PC-3 (cell line): ENCODE data around the gene IL1R2. TPM values are rescaled to one million over a fixed set of nuclear protein-coding genes. Genes with fewer than 3 reads are reported as not detected.
A peak's percentile ranks its signal among the peaks of the same experiment; 100 is the strongest.

Experiments
- ATAC-seq: fragments of 200-7000 bp; cut with Tn5 transposase; 2 replicates; pipeline ENCODE4 v1.9.1; 2020; ENCODE audit warnings: mild to moderate bottlenecking, moderate library complexity
- BruUV-seq: library from RNA; stranded (reverse); fragments of 400-500 nt; replicated peaks from 2 replicates; lab custom pipeline; 2021; lab: Mats Ljungman, UMichigan
- CTCF ChIA-PET: fragments of 300-600 bp; sonication (Branson Sonifier 250); formaldehyde crosslinking; loops from one replicate; lab custom pipeline; 2022; ENCODE audit warnings: antibody characterized with exemption; lab: Charles Lee
- POLR2A ChIA-PET: fragments of 300-600 bp; sonication (Branson Sonifier 250); formaldehyde crosslinking; loops from one replicate; lab custom pipeline; 2022; ENCODE audit warnings: antibody characterized with exemption; ENCODE audit not compliant: unreplicated experiment; lab: Charles Lee
- DNase-seq: peaks from one replicate; pipeline ENCODE4 v3.0.0-alpha.2; 2015
- H2AFZ ChIP-seq: fragments of 300-600 bp; sonication (generic); 2 replicates; pipeline ENCODE4 v1.6.0; 2016; ENCODE audit warnings: antibody characterized with exemption, low read length
- H3F3A ChIP-seq: fragments of 300-600 bp; sonication (generic); one replicate; pipeline ENCODE4 v1.6.0; 2017; ENCODE audit warnings: antibody characterized with exemption, low read length, control low read depth, mild to moderate bottlenecking; ENCODE audit not compliant: unreplicated experiment
- H3K27ac ChIP-seq: fragments of 300-600 bp; sonication (generic); 2 replicates; pipeline ENCODE4 v1.5.1; 2016; ENCODE audit warnings: mild to moderate bottlenecking, low read length
- H3K27me3 ChIP-seq: fragments of 300-600 bp; sonication (generic); 2 replicates; pipeline ENCODE4 v1.6.1; 2016; ENCODE audit warnings: low read length, mixed read lengths
- H3K36me3 ChIP-seq: fragments of 300-600 bp; sonication (generic); 2 replicates; pipeline ENCODE4 v1.6.1; 2016; ENCODE audit warnings: low read depth, mixed run types, low read length, mixed read lengths
- H3K4me1 ChIP-seq: fragments of 300-600 bp; sonication (generic); 2 replicates; pipeline ENCODE4 v1.5.1; 2016; ENCODE audit warnings: low read length; ENCODE audit not compliant: insufficient read depth
- H3K4me2 ChIP-seq: fragments of 300-600 bp; sonication (generic); 2 replicates; pipeline ENCODE4 v1.6.0; 2016; ENCODE audit warnings: low read length
- H3K4me3 ChIP-seq: fragments of 300-600 bp; sonication (generic); 2 replicates; pipeline ENCODE4 v1.5.1; 2016; ENCODE audit warnings: mild to moderate bottlenecking, low read length, mixed read lengths
- H3K79me2 ChIP-seq: fragments of 300-600 bp; sonication (generic); 2 replicates; pipeline ENCODE4 v1.6.1; 2017; ENCODE audit warnings: low read length, mixed read lengths
- H3K9ac ChIP-seq: fragments of 300-600 bp; sonication (generic); 2 replicates; pipeline ENCODE4 v1.6.0; 2016; ENCODE audit warnings: mild to moderate bottlenecking, low read length
- H3K9me2 ChIP-seq: fragments of 300-600 bp; sonication (generic); replicated peaks from 2 replicates; pipeline ENCODE4 v1.6.1; 2016; ENCODE audit warnings: mixed run types, low read length, mixed read lengths
- H3K9me3 ChIP-seq: fragments of 300-600 bp; sonication (generic); 2 replicates; pipeline ENCODE4 v1.6.1; 2016; ENCODE audit warnings: low read length, mixed read lengths
- H4K20me1 ChIP-seq: fragments of 300-600 bp; sonication (generic); 2 replicates; pipeline ENCODE4 v1.6.1; 2016; ENCODE audit warnings: low read length, mixed read lengths
- EZH2 ChIP-seq: fragments of 300-600 bp; sonication (generic); IDR thresholded peaks from one replicate; pipeline ENCODE4 v1.6.1; 2017; ENCODE audit warnings: antibody characterized with exemption, mild to moderate bottlenecking, low read length; ENCODE audit not compliant: unreplicated experiment
- EZH2phosphoT487 ChIP-seq: fragments of 300-600 bp; sonication (generic); IDR thresholded peaks from 2 replicates; pipeline ENCODE4 v1.6.1; 2018; ENCODE audit warnings: mild to moderate bottlenecking, antibody characterized with exemption, low read length, borderline replicate concordance
- intact Hi-C: fragments of 100-400 bp; cut with micrococcal nuclease; formaldehyde crosslinking; loops from 2 replicates; pipeline ENCODE4 v1.9.0; 2023
- total RNA-seq: library from RNA; depleted of rRNA; stranded (reverse); fragments of >200 nt; gene quantifications from 2 replicates; pipeline ENCODE4 v1.2.3, GENCODE V29; 2014
- TF ChIP-seq, protein P1 (sequence below): fragments of 300-600 bp; sonication (generic); conservative IDR thresholded peaks from 2 replicates; pipeline ENCODE4 v1.5.1; 2017; ENCODE audit warnings: antibody characterized with exemption, low read depth, mild to moderate bottlenecking, low read length

IL1R2 gene
- total RNA-seq, 1 experiment from 2014 or later, result 6.0 TPM

DNA sequence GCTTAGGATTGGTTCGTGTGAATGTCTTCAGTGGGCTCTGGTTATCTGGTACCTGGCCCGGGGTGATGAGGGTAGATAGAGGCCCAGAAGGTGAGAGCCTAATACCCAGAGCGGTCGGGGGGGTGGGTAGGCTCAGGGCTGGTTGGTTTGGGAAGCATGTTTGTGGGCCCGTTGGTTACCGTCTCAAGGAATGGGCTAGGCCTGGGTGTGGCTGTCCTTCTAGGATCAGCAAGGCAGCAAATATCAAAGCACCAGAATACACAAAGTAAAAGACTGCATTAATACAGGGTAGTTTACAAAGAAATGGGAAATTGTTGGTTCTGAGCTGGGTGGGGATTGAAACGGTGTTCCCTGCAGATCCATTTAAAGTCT lies 6.0 kb upstream of the IL1R2 start:
- no peaks in the 10 kb centered on the region for H3K36me3 ChIP-seq
- H3K4me1 ChIP-seq, result peaks cover 47% of the 10 kb centered on the region
- no peaks in the 10 kb centered on the region for H3K27me3 ChIP-seq
- TF ChIP-seq EZH2, result no peak
- TF ChIP-seq, protein P1, sequence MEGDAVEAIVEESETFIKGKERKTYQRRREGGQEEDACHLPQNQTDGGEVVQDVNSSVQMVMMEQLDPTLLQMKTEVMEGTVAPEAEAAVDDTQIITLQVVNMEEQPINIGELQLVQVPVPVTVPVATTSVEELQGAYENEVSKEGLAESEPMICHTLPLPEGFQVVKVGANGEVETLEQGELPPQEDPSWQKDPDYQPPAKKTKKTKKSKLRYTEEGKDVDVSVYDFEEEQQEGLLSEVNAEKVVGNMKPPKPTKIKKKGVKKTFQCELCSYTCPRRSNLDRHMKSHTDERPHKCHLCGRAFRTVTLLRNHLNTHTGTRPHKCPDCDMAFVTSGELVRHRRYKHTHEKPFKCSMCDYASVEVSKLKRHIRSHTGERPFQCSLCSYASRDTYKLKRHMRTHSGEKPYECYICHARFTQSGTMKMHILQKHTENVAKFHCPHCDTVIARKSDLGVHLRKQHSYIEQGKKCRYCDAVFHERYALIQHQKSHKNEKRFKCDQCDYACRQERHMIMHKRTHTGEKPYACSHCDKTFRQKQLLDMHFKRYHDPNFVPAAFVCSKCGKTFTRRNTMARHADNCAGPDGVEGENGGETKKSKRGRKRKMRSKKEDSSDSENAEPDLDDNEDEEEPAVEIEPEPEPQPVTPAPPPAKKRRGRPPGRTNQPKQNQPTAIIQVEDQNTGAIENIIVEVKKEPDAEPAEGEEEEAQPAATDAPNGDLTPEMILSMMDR, result no peak
- TF ChIP-seq EZH2phosphoT487, result no peak
- POLR2A ChIA-PET, result interaction anchor here (0.6 kb wide), 1 partner anchor 241 kb away, joined by 3 read pairs; no protein-coding TSS in a partner anchor
- H3K27ac ChIP-seq, result peak overlapping the region; percentile 98
- H3K9me2 ChIP-seq, result no peaks in the 10 kb centered on the region
- H4K20me1 ChIP-seq, result no peaks in the 10 kb centered on the region
- H3K4me2 ChIP-seq, result peak overlapping the region; percentile 52
- peak; percentile 48 for DNase-seq
- no peaks in the 10 kb centered on the region for H3K9me3 ChIP-seq
- intact Hi-C loops, result loop anchor here (1.0 kb wide), 1 partner anchor 14 kb away; no protein-coding TSS in a partner anchor
- BruUV-seq, result TSS peak; percentile 61
- no peak overlapping the region for H2AFZ ChIP-seq
- peak overlapping the region; percentile 82 for H3K9ac ChIP-seq
- H3K4me3 ChIP-seq, result no peak overlapping the region
- H3K79me2 ChIP-seq, result no peaks in the 10 kb centered on the region
- ATAC-seq, result peak; percentile 39
- CTCF ChIA-PET, result no interaction called here
- no peaks in the 10 kb centered on the region for H3F3A ChIP-seq

DNA sequence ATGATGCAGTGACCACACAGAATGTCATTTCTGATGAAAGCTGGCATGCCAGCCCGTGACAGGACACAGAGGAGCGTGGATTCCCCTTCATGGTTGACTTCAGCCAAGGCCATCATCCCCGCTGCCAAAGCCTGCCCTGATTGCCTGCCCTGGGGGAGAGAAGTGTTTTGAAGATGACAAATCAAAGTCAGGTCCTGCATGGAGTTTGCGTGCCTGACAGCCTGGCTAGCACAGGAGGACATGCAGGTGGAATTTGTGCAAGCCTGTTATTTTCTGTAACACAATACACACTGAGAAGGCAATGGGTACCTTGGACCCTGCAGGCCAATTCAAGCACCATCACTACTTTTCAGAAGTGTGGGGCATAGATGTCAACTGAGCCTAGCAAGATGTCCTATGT lies 5.4 kb upstream of the IL1R2 start:
- no peaks in the 10 kb centered on the region for H3K27me3 ChIP-seq
- DNase-seq, result peak; percentile 87
- no peaks in the 10 kb centered on the region for H3K9me3 ChIP-seq
- peak overlapping the region; percentile 52 for H3K4me2 ChIP-seq
- no peak overlapping the region for H2AFZ ChIP-seq
- TF ChIP-seq EZH2phosphoT487 (no peak), EZH2 (no peak)
- TF ChIP-seq, protein P1, result no peak
- H3K4me3 ChIP-seq, result no peak overlapping the region
- H3K9me2 ChIP-seq, result no peaks in the 10 kb centered on the region
- no peaks in the 10 kb centered on the region for H4K20me1 ChIP-seq
- no TSS peak for BruUV-seq
- CTCF ChIA-PET, result no interaction called here
- no peaks in the 10 kb centered on the region for H3K79me2 ChIP-seq
- intact Hi-C loops, result no loop called here
- peak overlapping the region; percentile 82 for H3K9ac ChIP-seq
- no peaks in the 10 kb centered on the region for H3K36me3 ChIP-seq
- H3K4me1 ChIP-seq, result peaks cover 47% of the 10 kb centered on the region
- POLR2A ChIA-PET, result no interaction called here
- ATAC-seq, result peak; percentile 9
- H3K27ac ChIP-seq, result peak overlapping the region; percentile 98
- no peaks in the 10 kb centered on the region for H3F3A ChIP-seq

DNA sequence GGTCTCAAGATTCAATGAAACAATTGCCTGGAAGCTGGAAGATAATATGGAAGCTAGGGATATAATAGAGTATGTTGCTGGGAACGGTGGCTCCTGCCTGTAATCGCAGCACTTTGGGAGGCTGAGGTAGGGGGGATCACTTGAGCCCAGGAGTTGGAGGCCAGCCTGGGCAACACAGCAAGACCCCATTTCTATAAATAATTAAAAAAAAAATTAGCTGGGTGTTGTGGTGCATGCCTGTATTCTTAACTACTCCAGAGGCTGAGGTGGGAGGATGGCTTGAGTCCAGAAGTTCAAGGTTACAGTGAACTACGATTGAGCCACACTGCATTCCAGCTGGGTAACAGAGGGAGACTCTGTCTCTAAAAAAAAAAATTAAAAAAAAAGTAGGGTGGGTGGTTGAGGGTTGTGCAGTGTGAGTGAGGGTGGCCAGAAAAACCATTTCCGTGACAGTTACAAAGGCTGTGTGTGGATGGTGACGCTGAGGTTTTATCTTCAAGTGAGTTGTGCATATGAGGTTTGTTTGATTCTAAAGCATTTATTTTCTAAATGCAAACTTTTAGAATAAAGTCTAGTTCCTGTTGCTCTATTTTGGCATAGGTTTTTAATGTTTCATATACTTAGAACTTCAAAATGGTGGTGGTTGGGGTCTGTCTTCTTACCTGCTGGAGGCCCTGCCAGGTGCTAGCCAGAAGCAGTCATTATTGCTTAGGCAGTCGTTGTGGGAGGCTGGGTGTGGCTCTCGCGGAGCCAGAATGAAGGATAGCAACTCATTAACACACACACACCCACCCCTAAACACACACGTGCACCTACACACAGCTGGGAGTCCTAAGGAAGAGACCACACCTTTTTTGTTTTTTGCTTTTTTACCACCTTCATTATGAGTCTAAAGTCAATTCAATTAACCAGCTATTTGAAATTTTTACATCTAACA lies 4.7 kb upstream of the IL1R2 start:
- ATAC-seq, result no peak
- Histone ChIP-seq H4K20me1 (no peaks in the 10 kb centered on the region), H3K79me2 (no peaks in the 10 kb centered on the region), H2AFZ (no peak overlapping the region), H3F3A (no peaks in the 10 kb centered on the region), H3K4me1 (peaks cover 47% of the 10 kb centered on the region), H3K36me3 (no peaks in the 10 kb centered on the region), H3K27ac (peak overlapping the region; percentile 98), H3K27me3 (no peaks in the 10 kb centered on the region), H3K4me3 (no peak overlapping the region), H3K9ac (peak overlapping the region; percentile 51), H3K4me2 (peak overlapping the region; percentile 30; the same call in 1 of the 2 replicates), H3K9me2 (no peaks in the 10 kb centered on the region), H3K9me3 (no peaks in the 10 kb centered on the region)
- no peak for DNase-seq
- TF ChIP-seq EZH2phosphoT487, result no peak
- TF ChIP-seq EZH2, result no peak
- TF ChIP-seq, protein P1, result no peak
- CTCF ChIA-PET, result no interaction called here
- POLR2A ChIA-PET, result no interaction called here
- intact Hi-C loops, result no loop called here
- BruUV-seq, result no TSS peak
